ENCODE data around the gene WFIKKN1.

DNA sequence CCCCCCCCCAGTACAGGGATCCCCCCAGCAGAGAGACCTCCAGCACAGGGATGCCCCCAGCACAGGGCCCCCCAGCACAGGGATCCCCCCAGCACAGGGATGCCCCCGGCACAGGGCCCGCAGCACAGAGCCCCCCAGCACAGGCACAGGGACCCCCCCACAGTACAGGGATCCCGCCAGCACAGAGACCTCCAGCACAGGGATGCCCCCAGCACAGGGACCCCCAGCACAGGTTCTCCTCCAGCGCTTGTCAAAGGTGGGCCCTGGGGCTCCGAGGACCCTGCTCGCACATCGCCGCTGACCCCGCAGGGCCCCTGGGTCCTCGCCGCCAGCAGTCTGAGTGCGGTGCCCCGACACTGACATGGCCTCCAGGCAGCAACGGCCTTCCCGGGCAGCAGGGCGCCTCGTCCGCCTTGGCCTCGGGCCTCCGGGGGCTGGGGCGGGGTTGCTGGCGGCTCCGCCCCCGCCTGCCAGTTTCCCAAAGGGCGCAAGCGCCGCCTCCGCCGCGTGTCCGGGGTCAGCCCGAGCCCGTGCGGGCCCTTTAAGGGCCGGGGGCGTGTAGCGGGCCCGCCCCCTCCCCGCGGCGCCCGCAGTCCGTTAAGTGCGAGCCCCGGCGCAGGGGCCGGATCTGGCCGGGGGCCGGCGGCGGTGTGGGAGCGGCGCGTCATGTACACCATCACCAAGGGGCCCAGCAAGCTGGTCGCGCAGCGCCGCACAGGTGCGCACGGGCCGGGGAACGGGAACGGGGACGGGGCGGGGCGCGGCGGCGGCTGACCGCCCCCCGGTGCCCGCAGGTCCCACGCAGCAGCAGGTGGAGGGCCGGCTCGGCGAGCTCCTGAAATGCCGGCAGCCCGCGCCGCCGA, 10.8 kb downstream of the WFIKKN1 start, which contains the start of gene MCRIP2:
- TF ChIP-seq, protein P1, sequence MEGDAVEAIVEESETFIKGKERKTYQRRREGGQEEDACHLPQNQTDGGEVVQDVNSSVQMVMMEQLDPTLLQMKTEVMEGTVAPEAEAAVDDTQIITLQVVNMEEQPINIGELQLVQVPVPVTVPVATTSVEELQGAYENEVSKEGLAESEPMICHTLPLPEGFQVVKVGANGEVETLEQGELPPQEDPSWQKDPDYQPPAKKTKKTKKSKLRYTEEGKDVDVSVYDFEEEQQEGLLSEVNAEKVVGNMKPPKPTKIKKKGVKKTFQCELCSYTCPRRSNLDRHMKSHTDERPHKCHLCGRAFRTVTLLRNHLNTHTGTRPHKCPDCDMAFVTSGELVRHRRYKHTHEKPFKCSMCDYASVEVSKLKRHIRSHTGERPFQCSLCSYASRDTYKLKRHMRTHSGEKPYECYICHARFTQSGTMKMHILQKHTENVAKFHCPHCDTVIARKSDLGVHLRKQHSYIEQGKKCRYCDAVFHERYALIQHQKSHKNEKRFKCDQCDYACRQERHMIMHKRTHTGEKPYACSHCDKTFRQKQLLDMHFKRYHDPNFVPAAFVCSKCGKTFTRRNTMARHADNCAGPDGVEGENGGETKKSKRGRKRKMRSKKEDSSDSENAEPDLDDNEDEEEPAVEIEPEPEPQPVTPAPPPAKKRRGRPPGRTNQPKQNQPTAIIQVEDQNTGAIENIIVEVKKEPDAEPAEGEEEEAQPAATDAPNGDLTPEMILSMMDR (IDR thresholded peaks at IDR 0.05; ENCODE audit: low read depth, low read length): no peak
- no peak for TF ChIP-seq EZH2phosphoT487 (IDR thresholded peaks at IDR 0.05; ENCODE audit: low read depth)
